GM12874 (cell line): Measurements from ENCODE around the gene HHLA2.

Experiments used
- TF ChIP-seq, protein P1 (sequence below): IDR thresholded peaks from 2 replicates; pipeline ENCODE4 v1.5.1; 2011; ENCODE audit warnings: low read depth, mild to moderate bottlenecking, control low read depth, low read length, moderate library complexity; ENCODE audit not compliant: insufficient read depth

The HHLA2 gene

DNA sequence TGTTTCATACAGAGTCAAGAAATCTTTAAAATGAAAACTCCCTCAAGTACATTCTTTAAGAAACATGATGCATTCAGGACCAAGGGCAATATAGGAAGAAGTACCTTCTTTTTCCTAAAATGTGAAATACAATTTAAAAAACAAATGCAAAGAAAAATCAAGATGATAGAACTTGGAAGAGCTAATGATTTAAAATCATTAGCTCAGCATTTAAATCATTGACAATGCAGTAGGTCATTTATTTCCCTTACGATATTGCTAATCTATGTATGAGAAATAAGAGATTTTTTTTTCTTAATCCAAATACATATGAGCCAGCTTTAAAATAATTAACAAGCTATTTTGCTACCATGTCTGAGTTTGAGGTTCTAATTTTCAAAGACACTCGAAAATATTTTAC, 105.5 kb downstream of the HHLA2 start:
- TF ChIP-seq, protein P1, sequence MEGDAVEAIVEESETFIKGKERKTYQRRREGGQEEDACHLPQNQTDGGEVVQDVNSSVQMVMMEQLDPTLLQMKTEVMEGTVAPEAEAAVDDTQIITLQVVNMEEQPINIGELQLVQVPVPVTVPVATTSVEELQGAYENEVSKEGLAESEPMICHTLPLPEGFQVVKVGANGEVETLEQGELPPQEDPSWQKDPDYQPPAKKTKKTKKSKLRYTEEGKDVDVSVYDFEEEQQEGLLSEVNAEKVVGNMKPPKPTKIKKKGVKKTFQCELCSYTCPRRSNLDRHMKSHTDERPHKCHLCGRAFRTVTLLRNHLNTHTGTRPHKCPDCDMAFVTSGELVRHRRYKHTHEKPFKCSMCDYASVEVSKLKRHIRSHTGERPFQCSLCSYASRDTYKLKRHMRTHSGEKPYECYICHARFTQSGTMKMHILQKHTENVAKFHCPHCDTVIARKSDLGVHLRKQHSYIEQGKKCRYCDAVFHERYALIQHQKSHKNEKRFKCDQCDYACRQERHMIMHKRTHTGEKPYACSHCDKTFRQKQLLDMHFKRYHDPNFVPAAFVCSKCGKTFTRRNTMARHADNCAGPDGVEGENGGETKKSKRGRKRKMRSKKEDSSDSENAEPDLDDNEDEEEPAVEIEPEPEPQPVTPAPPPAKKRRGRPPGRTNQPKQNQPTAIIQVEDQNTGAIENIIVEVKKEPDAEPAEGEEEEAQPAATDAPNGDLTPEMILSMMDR = no peak

DNA sequence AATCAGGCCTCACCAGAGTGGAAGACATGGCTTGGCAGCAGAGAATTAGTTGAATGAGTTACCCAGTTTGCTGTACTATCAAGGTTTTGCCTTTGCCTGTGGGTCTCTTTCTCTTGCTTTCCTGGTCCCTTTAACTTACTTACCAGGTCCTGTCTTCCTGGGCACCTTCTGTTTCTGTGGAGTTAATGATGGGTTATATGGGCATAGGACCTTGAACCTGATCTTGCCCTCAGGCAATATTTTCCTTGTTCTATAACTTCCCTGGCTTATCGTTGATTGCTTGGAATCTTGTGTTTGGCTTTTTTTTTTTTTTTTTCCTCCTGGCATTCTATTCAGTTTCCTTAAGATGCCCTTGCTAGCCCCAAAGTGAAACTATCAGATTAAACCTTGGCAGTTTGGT, 106.8 kb downstream of the HHLA2 start:
- TF ChIP-seq, protein P1 = no peak

DNA sequence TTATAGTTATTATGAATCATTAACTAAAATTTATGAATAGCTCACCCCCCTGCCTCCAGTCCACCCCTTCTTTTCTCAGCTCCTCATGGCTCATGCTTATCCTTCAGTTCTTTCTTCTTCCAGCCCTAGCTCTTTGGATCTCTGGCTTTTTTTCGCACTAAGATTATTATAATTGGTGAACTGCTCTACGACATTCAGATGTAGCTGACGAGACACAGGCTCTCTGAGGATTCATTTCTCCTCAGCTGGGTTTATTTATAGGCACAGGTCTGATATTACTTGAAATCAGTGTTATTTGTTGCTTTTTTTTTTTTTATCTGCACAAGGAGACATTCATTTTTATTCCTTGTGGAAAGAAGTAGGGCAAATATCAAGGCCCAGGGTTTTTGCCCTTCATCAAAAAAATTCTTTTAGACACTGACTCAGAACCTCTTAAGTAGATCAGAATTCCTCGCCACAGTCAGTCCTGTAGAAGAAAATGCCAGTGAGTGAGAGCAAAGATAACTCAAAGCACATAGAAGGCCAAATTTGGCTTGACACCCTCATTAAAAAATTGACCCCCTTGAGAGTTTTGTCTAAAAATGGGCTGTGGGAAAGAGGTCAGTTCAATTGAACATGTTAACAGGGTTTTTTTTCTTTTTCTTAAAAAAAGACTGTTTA, 107.5 kb downstream of the HHLA2 start:
- TF ChIP-seq, protein P1 = no peak

DNA sequence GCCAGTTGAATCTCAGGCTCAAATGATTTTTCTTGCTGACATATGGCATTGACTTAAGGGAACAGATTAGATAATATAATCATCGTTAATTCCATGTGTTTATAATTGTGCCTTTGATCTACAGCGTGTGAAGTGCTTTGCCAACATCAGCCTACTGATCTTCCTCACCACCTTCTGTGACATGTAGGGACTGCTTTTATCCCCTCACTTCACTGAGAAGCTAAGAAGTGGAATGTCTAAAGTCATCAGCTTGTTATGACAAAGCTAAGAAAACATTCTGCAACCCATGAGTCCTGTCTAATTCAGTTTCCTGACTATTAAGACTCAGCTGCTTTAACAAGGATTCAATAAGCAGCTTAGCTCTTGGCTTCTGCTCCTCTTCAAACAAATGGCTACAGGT, 108.0 kb downstream of the HHLA2 start:
- TF ChIP-seq, protein P1 = no peak

DNA sequence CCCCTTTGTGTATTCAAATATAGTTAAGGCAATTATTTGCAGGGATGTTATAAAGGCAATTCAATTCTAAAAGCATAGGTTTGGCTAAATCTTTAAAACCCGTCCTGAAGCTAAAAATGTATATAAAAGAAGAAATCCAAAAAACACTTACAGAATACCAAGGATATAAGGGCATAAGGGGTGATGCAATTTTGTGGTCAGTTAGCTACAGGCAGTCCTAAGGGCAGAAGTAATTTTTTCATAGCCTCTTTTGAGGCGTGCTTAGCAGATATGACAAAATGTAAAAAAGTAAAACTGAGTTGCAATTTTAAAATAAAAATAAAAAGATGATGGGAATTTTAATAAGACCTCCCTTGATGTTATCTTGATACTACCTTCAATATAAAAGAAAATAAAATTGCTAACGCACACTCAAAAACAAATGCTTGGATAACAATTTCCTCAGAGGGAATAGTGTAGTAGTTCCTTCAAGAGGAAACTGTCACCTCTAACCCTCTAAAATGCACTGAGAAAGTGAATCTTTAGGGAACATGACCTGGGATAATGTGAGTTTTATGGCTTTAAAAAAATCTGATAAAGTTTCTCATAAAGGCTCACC, 109.8 kb downstream of the HHLA2 start:
- TF ChIP-seq, protein P1 = no peak

DNA sequence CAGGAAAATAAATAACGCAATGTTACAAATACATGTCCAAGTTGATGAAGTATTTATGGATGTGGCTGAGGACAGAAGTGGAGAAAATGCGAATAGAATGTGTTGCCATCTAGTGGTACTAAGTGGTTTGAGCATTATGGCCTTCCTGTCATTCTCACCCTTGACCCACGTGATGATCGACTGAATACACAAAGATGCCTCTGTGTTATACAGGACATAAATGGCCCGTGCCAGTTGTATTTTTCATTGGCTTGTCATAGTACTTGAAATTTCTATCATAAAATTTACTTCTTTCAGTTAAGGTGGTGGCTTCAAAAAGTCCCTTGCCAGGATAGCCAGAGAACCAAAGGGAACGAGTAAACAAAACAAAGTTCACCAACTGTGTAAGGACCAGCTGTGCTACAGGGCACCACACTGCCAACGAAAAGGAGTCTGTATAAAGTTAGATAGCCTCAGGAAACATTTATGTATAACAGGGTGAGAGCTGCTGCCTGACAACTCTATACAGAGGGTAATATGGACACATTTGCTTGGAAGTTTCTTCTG, 110.4 kb downstream of the HHLA2 start:
- TF ChIP-seq, protein P1 = peak; percentile 65

DNA sequence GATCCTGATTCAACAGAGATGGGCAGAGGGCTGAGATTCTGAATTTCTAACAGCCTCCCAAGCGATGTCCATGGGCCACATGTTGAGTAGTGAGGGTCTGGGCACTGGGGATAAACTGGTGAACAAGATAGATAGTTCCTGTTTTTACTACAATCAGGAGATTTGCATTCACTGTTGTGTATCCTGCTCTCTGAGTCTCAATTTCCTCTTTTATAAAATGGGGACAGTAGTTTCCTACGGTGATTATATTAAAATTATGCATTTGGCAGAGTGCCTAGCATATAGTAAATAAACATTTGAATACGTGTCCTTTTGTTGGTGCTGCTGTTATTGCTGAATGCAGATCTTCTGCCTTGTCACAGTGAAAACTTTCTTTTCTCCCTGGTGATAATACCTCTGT, 111.5 kb downstream of the HHLA2 start:
- TF ChIP-seq, protein P1 = no peak
